Left ventricle myocardium inferior (tissue), 1 donor: Measurements from ENCODE around the gene LTO1. TPM values are rescaled to one million over a fixed set of nuclear protein-coding genes. Genes with fewer than 3 reads are reported as not detected.
"Not testable (repeated sequence)": the region's sequence is repeated elsewhere in the genome, so short reads cannot be mapped to it uniquely, and the experiment has no call there.

Source experiments
- DNase-seq: peaks from one replicate; pipeline ENCODE4 v3.0.0-alpha.2; 2020
- H3K27ac ChIP-seq: fragments of 200-600 bp; replicated peaks from 2 replicates; pipeline ENCODE4 v1.8.0; 2021
- H3K27me3 ChIP-seq: fragments of 200-600 bp; 2 replicates; pipeline ENCODE4 v1.8.0; 2021; ENCODE audit warnings: low read depth
- H3K36me3 ChIP-seq: fragments of 200-600 bp; 2 replicates; pipeline ENCODE4 v1.8.0; 2021
- H3K4me1 ChIP-seq: fragments of 200-600 bp; 2 replicates; pipeline ENCODE4 v1.8.0; 2021
- H3K4me3 ChIP-seq: fragments of 200-600 bp; 2 replicates; pipeline ENCODE4 v1.8.0; 2021; ENCODE audit warnings: mild to moderate bottlenecking, moderate library complexity
- H3K9me3 ChIP-seq: fragments of 200-600 bp; replicated peaks from 2 replicates; pipeline ENCODE4 v1.8.0; 2021
- intact Hi-C: fragments of 100-400 bp; cut with micrococcal nuclease; formaldehyde crosslinking; loops from one replicate; pipeline ENCODE4 v1.11.0; 2022
- total RNA-seq: library from RNA; stranded (reverse); fragmentation: NEBNext Ultra II Directional; extraction: Animal tissue kit (Norgen Biotek cat#: 25700); gene quantifications from one replicate; pipeline ENCODE4 v1.2.1, GENCODE V29; 2021
- TF ChIP-seq, protein P1 (sequence below): fragments of 200-600 bp; IDR thresholded peaks from 2 replicates; pipeline ENCODE4 v1.8.0; 2021; ENCODE audit warnings: antibody characterized with exemption, mild to moderate bottlenecking, borderline replicate concordance
- donor health status: DM: no; HTN: yes; CAD: no; lungs with severe emphysema.

The LTO1 gene
- total RNA-seq, 1 donor from 2014 or later, result 8.9 TPM

DNA sequence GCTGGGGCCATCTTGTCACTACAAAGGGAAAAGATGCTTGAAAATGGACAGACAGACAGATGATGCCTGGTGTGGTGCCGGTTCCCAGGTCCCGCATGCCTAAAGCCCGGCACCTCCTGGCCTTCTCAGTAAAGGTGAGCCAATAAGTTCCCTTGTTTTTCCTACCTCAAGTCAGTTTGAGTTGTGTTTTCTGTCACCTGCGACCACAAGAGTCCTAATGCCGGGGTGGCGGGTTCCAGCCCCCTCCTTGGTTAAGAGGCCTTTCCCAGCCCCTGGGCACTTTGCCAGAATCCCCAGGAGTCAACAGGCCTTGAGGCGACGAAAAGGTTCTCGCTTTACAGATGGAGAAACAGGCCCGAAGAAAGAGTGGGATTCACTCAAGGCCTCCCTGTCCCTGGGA is 19.6 kb upstream of the LTO1 start:
- TF ChIP-seq, protein P1, sequence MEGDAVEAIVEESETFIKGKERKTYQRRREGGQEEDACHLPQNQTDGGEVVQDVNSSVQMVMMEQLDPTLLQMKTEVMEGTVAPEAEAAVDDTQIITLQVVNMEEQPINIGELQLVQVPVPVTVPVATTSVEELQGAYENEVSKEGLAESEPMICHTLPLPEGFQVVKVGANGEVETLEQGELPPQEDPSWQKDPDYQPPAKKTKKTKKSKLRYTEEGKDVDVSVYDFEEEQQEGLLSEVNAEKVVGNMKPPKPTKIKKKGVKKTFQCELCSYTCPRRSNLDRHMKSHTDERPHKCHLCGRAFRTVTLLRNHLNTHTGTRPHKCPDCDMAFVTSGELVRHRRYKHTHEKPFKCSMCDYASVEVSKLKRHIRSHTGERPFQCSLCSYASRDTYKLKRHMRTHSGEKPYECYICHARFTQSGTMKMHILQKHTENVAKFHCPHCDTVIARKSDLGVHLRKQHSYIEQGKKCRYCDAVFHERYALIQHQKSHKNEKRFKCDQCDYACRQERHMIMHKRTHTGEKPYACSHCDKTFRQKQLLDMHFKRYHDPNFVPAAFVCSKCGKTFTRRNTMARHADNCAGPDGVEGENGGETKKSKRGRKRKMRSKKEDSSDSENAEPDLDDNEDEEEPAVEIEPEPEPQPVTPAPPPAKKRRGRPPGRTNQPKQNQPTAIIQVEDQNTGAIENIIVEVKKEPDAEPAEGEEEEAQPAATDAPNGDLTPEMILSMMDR, result no peak
- H3K27ac ChIP-seq, result no peak overlapping the region
- intact Hi-C loops, result no loop called here
- peaks cover 4% of the 10 kb centered on the region for H3K4me1 ChIP-seq
- peaks cover 9% of the 10 kb centered on the region for H3K9me3 ChIP-seq
- no peaks in the 10 kb centered on the region for H3K36me3 ChIP-seq
- H3K4me3 ChIP-seq, result no peak overlapping the region
- DNase-seq, result no peak
- H3K27me3 ChIP-seq, result peaks cover 95% of the 10 kb centered on the region

DNA sequence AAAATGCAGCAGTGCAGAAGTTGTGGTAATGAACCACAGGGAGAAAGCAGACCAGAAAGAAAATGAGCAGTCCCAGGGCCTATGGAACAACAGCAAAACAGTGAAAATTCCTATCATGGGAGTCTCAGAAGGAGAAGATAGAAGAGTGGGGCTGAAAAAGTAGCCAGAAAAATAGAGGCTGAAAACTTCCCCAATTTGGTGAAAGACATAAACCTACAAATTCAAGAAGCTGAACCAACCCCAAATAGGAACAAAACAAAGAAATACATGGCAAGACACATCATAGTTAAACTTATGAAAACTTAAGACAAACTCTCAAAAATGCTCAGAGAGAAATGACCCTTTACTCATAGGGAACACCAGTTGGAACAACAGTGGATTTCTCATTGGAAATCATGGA is 17.3 kb upstream of the LTO1 start:
- DNase-seq, result no peak
- no peaks in the 10 kb centered on the region for H3K36me3 ChIP-seq
- no peak overlapping the region for H3K27ac ChIP-seq
- TF ChIP-seq, protein P1, result no peak
- peaks cover 71% of the 10 kb centered on the region for H3K27me3 ChIP-seq
- H3K9me3 ChIP-seq, result peaks cover 9% of the 10 kb centered on the region
- no peaks in the 10 kb centered on the region for H3K4me1 ChIP-seq
- intact Hi-C loops, result no loop called here
- H3K4me3 ChIP-seq, result no peak overlapping the region

DNA sequence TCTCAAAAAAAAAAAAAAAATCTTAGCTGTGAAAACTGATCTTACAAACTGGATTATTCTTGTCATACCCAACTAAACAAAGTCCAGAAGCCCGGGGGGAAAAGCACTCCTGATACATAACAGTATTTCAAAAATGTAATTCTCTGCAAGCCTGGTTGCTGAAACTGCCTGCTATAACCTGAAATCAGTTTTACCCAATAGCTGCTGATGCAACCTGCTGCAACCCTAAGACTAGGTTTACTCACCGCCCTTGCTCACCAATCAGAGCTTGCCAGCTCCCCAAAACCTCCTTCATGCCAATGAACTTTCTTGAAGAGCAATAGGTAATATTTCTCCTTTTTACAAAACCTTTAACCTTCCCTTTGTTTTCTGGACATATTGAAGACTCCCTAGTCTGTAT is 16.3 kb upstream of the LTO1 start:
- no peak overlapping the region for H3K4me3 ChIP-seq
- peaks cover 9% of the 10 kb centered on the region for H3K9me3 ChIP-seq
- H3K36me3 ChIP-seq, result no peaks in the 10 kb centered on the region
- TF ChIP-seq, protein P1, result no peak
- intact Hi-C loops, result no loop called here
- H3K27ac ChIP-seq, result no peak overlapping the region
- peaks cover 70% of the 10 kb centered on the region for H3K27me3 ChIP-seq
- H3K4me1 ChIP-seq, result no peaks in the 10 kb centered on the region
- DNase-seq, result no peak

DNA sequence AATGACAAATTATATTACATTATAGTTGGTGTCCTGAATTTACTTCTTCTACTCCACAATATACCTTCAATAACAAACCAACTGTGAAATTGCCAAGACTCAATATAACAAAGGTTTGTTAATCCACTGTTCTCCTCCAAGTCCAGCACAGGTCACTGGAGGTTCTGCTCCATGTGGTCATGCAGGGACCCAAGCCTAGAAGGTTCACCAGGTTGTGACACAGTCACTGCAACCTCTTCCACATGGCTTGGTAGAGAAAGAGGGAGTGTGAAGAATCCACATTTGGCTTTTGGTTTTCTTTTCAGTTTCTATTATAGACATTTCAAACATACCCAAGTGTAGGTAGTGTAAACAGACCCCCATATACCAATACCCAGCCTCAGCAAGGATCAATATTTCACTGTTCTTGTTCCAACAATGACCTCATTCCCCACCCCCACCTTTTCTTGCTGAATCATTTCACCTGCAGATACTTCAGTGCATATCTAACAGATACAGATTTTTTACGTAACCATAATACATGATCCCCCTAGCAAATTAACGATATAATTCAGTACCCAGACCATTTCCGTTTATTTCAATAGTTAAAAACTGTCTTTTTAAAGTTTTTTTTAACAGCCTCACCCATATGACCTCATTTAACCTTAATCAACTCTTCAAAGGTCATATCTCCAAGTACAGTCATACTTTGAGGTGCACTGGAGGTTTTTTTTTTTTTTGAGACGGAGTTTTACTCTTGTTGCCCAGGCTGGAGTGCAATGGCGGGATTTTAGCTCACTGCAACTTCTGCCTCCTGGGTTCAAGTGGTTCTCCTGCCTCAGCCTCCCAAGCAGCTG is 14.5 kb upstream of the LTO1 start:
- Histone ChIP-seq H3K4me1 (peaks cover 8% of the 10 kb centered on the region), H3K4me3 (no peak overlapping the region), H3K9me3 (peaks cover 9% of the 10 kb centered on the region), H3K27me3 (peaks cover 70% of the 10 kb centered on the region), H3K27ac (no peak overlapping the region), H3K36me3 (no peaks in the 10 kb centered on the region)
- DNase-seq, result no peak
- intact Hi-C loops, result loop anchor here (5.0 kb wide), 1 partner anchor 198 kb away; no protein-coding TSS in a partner anchor
- TF ChIP-seq, protein P1, result no peak

DNA sequence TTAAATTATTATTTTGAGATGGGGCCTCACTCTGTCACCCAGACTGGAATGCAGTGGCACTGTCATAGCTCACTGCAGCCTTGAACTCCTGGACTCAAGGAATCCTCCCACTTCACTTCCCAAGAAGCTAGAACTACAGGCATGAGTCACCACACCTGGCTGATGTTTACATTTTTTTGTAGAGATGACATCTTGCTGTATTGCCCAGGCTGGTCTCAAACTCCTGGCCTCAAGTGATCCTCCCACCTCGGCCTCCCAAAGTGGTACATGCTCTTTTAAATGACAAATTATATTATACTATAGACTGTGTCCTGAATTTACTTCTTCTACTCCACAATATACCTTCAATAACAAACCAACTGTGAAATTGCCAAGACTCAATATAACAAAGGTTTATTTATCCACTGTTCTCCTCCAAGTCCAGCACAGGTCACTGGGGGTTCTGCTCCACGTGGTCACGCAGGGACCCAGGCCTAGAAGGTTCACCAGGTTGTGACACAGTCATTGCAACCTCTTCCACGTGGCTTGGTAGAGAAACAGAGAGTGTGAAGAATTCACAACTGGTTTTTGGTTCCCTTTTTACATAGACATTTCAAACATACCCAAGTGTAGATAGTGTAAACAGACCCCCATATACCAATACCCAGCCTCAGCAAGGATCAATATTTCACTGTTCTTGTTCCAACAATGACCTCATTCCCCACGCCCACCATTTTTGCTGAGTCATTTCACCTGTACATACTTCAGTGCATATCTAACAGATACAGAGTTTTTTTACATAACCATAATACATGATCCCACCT is 13.0 kb upstream of the LTO1 start:
- not testable (repeated sequence) for H3K9me3 ChIP-seq, H3K4me3 ChIP-seq, H3K36me3 ChIP-seq, H3K4me1 ChIP-seq, H3K27ac ChIP-seq, DNase-seq
- peaks cover 56% of the 10 kb centered on the region for H3K27me3 ChIP-seq
- intact Hi-C loops, result loop anchor here (5.0 kb wide), 1 partner anchor 199 kb away; no protein-coding TSS in a partner anchor
